HG03095 (cell line): ENCODE data around the gene TRAF3IP1.

Experiments
- ATAC-seq: cut with Tn5 transposase; IDR thresholded peaks from one replicate; pipeline ENCODE4 v1.9.1; 2021; ENCODE audit warnings: moderate library complexity; ENCODE audit not compliant: unreplicated experiment

TRAF3IP1 gene

GRCh38 chr2:238287737-238288649 lies 32.3 kb upstream of the TRAF3IP1 start, which contains the start of gene PER2:
PER2 (minus strand) TSS chr2:238288610; CDS start chr2:238277936, 10,674 bp downstream.
- peak; percentile 35 for ATAC-seq

- ATAC-seq, result peak; percentile 88
These were observed 31.4 kb upstream of the TRAF3IP1 start for GRCh38 chr2:238288650-238289573.

- ATAC-seq, result no peak
These were observed 30.7 kb upstream of the TRAF3IP1 start for GRCh38 chr2:238289574-238289973.

- ATAC-seq, result no peak
These were observed 30.2 kb upstream of the TRAF3IP1 start for GRCh38 chr2:238290091-238290509.

GRCh38 chr2:238290715-238291549 lies 29.4 kb upstream of the TRAF3IP1 start:
- ATAC-seq, result no peak

GRCh38 chr2:238291550-238292281 lies 28.6 kb upstream of the TRAF3IP1 start:
- ATAC-seq, result no peak

GRCh38 chr2:238294046-238294392 lies 26.3 kb upstream of the TRAF3IP1 start:
- ATAC-seq, result no peak

- no peak for ATAC-seq
These were observed 25.8 kb upstream of the TRAF3IP1 start for GRCh38 chr2:238294393-238295143.

- ATAC-seq, result no peak
These were observed 24.9 kb upstream of the TRAF3IP1 start for GRCh38 chr2:238295144-238296112.

- no peak for ATAC-seq
These were observed 23.5 kb upstream of the TRAF3IP1 start for GRCh38 chr2:238296638-238297457.

GRCh38 chr2:238299803-238300202 lies 20.5 kb upstream of the TRAF3IP1 start:
- no peak for ATAC-seq

GRCh38 chr2:238302087-238302486 lies 18.2 kb upstream of the TRAF3IP1 start:
- ATAC-seq, result no peak

GRCh38 chr2:238302751-238303150 lies 17.6 kb upstream of the TRAF3IP1 start:
- ATAC-seq, result no peak

- ATAC-seq, result no peak
These were observed 16.2 kb upstream of the TRAF3IP1 start for GRCh38 chr2:238304116-238304515.

- ATAC-seq, result no peak
These were observed 15.0 kb upstream of the TRAF3IP1 start for GRCh38 chr2:238305092-238305862.

- no peak for ATAC-seq
These were observed 14.2 kb upstream of the TRAF3IP1 start for GRCh38 chr2:238305965-238306671.
